GM21825 (cell line): ENCODE data around the gene NSUN3.
A peak's percentile ranks its signal among the peaks of the same experiment; 100 is the strongest.

Source experiments
- ATAC-seq: cut with Tn5 transposase; IDR thresholded peaks from one replicate; pipeline ENCODE4 v1.9.1; 2021; ENCODE audit warnings: mild to moderate bottlenecking, moderate library complexity; ENCODE audit not compliant: unreplicated experiment

Gene NSUN3

DNA sequence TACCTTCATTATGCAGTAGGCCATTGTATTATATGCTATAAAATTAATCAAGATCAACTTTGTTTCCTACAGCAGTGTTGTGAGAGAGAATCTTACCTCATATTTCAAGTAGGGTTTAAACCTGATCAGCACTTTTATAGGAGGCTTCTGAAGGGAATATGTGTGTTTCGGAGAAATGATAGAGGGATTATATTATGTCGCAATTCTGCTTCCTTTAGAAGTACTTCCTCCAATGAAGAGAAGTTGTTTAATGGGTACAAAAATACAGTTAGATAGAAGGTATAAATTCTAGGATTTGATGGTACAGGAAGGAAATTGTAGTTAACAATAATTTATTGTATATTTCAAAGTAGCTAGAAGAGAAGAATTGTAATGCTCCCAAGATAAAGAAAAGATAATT, 54.9 kb downstream of the NSUN3 start:
- no peak for ATAC-seq

DNA sequence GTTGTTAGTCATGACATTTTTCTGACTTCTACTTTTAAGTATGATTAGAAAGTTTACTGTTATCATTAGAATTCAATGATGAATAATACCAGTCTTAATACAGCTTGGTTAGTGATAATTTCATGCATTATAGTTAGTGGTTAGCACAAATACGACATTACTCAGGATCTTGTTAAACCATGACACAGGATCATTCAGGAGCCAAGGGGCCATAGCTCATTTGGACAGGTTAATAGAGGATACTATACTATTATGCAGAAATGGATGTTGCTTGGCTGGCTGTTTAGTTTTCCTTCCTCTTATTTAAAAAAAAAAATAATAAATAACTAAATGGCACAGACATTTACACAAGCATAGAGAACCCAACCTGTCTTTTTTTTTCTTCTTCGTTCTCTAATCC, 55.5 kb downstream of the NSUN3 start:
- ATAC-seq = no peak

DNA sequence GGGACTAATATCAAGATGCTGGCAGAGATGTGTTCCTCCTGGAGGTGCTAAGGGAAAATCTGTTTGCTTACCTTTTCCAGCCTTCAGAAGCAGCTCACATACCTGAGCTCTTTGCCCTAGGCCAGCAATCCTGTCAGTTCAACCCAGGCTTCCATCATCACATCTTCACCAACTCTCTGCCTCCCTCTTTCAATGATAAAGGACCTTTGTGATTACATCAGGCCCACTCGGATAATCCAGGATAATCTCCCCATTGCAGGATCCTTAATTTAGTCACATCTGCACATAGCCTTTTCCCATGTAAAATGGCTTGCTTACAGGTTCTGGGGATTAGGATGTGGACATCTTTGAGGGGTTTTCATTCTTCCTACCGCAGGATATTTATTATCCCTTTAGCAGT, 58.3 kb downstream of the NSUN3 start:
- ATAC-seq = no peak

DNA sequence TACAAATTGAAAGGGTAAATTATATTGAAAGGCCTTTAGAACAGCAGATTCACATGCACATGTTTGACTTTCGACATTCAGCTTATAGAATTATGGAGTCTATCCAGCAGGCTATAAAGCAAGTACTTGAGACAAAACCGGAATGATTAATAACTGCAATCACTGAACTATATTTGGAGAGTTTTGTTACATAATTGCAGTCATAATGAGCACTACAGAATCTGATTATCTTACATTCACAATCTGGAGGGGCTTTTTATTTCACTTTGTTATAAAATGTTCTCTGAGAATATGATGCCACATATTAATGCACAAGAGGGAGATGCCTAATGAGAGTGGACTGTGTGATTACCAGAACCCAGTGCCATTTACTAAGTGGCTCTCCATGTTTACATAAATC, 64.3 kb downstream of the NSUN3 start:
- no peak for ATAC-seq

GRCh38 chr3:94130690-94131089, 67.8 kb downstream of the NSUN3 start:
- ATAC-seq = no peak

GRCh38 chr3:94132777-94133176, 69.9 kb downstream of the NSUN3 start:
- no peak for ATAC-seq

GRCh38 chr3:94136133-94136532, 73.3 kb downstream of the NSUN3 start:
- ATAC-seq = no peak

GRCh38 chr3:94137377-94137776, 74.5 kb downstream of the NSUN3 start:
- no peak for ATAC-seq

DNA sequence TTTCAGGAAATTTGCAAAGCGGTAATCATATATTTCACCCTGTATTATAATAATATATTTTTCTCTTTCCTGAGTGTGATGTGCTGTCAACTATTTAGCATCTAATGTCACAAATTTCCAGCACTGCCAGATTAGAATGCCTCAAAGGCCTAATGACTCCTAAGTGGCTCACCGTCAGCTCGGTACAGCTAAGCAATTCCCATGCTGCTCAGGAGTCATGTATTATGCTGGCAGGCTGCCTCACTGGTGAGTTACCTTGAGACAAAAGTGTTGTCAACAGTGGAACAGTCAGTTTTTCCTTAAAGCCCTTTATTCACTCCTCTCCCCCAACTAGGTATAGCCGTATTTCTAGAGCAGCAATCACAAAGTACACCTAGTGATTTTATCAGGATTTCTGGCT, 83.6 kb downstream of the NSUN3 start:
- no peak for ATAC-seq

DNA sequence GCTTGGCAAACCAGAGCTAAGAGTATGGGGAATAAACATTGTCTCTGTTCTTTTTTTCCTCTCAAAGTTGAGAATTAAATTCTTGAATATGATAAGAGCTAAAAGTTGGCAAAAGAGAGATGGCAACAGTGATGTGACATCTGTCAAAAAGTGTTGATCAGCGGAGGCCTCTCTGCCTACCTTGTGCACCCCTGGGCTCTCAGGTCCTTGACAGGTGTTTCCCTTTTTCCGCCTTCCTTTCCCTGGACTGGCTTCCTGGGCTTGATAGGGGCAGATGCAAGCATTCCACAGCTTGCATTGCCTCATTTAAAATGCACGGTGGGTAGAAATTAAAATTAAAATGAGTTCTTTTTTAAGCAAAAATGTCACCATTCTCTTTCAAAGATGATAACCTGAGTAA, 84.2 kb downstream of the NSUN3 start:
- ATAC-seq = no peak

DNA sequence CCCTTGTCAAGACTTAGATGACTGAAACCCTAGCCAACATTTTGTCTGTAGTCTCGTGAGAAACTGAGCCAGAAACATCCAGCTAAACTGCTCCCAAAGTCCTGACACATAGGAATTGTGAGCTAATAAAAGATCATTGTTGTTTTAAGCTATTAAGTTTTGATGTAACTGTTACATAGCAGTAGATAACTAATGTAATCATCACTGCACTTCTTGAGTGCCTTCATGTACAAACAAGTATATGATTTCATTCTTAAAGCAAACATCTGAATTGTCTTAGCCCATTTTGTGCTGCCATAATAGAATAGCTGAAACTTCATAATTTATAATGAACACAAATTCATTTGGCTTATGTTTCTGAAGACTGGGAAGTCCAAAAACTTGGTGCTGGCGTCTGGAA, 87.3 kb downstream of the NSUN3 start:
- ATAC-seq = no peak

GRCh38 chr3:94156626-94157025, 93.8 kb downstream of the NSUN3 start:
- ATAC-seq = no peak

- ATAC-seq = no peak
Measured at GRCh38 chr3:94158512-94158911, 95.7 kb downstream of the NSUN3 start.

DNA sequence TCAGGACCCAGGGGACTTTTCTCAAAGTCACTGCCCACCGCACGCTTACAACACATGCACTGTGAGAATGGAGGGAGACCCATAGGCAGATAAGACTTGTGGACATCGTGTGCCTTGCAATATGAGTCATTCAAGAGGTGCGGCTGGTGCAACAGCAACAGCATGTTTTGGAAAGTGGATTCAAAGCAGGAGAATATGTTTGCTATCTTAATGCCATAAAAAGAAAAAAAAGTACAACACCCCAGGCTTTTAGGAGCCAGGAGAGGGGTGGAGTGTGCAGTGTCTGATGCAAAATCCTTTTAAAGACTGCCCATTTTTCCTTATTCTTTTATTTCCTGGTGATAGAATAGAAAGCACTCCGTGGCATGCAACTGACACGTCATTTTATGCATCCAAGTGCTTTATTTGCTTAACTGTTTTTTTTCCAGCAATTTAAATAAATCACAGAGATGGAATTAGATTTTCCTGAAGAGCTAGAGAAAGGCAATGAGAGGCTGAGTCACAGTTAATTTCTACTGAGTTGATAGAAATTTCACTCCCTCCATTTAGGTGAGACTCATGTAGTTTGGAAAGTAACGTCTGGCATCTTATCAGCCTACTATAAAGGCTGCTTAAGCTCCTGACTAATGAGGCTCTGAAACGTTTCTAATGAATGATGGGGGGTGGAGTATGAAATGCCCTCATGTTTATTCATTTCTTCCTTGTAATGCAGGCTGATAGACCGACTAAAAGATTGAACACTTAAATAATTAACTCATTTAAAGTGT, 96.4 kb downstream of the NSUN3 start:
- no peak for ATAC-seq

- ATAC-seq = peak; percentile 72
Measured at GRCh38 chr3:94162700-94163099, 99.8 kb downstream of the NSUN3 start.

DNA sequence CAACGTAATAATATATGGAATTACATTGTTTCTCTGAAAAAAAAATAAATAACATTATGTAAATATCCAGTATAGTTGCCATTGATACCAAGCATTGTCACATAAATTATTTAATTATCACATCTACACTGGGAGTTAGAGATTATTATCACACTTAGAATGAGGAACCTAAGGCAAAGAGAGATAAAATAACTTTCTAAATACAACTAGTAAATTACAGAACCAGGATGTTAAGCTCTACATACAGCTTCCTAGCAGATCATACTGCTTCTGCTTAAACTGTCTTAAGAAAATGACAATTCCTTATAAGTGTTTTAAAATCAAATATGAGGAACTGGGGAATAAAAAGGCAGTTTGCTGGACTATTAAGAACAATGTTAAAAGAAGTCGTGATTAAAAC, 104.5 kb downstream of the NSUN3 start:
- no peak for ATAC-seq

DNA sequence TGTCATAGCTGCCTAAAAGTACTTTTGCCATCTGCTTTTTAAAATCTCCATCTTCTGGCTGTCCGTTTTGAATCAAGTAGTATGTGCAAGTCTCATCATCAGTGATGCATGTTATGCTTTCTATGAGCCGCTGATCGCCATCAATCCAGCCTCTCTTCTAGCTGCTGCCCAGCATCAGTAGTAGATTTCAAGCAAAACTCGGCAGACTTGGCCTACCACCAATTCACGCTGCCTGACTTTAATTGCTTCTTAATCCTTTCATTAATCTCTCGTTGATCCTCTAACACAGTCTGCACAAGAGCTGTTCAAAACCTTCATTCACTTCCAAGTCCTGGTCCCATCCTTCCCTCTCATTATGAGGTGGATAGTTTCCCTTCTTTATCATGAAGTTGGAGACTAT, 104.9 kb downstream of the NSUN3 start:
- ATAC-seq = no peak

GRCh38 chr3:94171954-94172353, 109.1 kb downstream of the NSUN3 start:
- ATAC-seq = no peak

DNA sequence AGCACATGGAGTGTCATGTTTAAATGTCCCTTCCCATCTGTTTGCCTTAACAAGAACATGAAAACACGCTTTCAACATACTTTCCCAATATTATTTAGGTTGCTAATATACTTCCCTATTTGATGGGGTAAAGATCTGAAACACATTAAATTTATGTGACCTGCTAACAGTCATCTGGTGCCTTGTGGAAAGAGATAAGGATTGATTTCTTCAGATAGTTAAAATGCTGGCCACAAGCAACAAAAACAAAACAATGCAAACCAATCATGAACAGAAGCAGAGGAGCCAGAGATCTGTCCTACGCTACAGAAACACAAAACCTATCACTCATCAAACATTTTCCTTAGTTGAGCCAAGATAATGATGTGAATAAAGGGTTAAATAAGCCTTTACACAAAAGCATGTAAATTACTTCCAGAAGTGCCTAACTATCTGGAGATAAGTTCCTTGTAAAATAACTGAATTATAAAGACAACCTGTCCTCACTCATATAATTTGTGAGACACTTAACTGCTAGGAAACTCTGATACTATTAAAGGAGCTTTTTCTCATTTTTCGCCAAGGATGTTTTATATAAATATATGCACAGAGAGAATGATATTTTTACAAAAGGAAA, 109.9 kb downstream of the NSUN3 start:
- ATAC-seq = no peak

- ATAC-seq = no peak
Measured at GRCh38 chr3:94173673-94174434, 111.0 kb downstream of the NSUN3 start.

- no peak for ATAC-seq
Measured at GRCh38 chr3:94175677-94176076, 112.8 kb downstream of the NSUN3 start.
